WTC11 (cell line): ENCODE measurements around the gene RASAL2.

Experiments
- AFF4 ChIP-seq: sonication (generic); formaldehyde crosslinking; IDR thresholded peaks from 2 replicates; pipeline ENCODE4 v1.8.1; 2023; ENCODE audit warnings: mild to moderate bottlenecking, missing genetic modification reagents, borderline replicate concordance
- ATF6 ChIP-seq: sonication (generic); formaldehyde crosslinking; IDR thresholded peaks from 2 replicates; pipeline ENCODE4 v1.8.1; 2023; ENCODE audit warnings: mild to moderate bottlenecking, missing genetic modification reagents
- CBFB ChIP-seq: sonication (generic); formaldehyde crosslinking; IDR thresholded peaks from 2 replicates; pipeline ENCODE4 v1.8.1; 2022; ENCODE audit warnings: mild to moderate bottlenecking, low read depth, missing genetic modification reagents
- CDX4 ChIP-seq: fragments of 250-450 bp; sonication (Bioruptor Pico); IDR thresholded peaks from 2 replicates; pipeline ENCODE4 v1.9.0; 2021; ENCODE audit warnings: moderate library complexity, mild to moderate bottlenecking, inconsistent platforms, borderline replicate concordance
- CTCF ChIP-seq: fragments of 200-600 bp; IDR thresholded peaks from 2 replicates; pipeline ENCODE4 v1.8.0; 2022; ENCODE audit warnings: antibody characterized with exemption
- FOXK1 ChIP-seq: sonication (generic); formaldehyde crosslinking; IDR thresholded peaks from 2 replicates; pipeline ENCODE4 v1.8.0; 2022; ENCODE audit warnings: mild to moderate bottlenecking, moderate library complexity, missing genetic modification reagents
- NFYB ChIP-seq: sonication (generic); formaldehyde crosslinking; conservative IDR thresholded peaks from 2 replicates; pipeline ENCODE4 v1.8.0; 2022; ENCODE audit warnings: low read depth, missing genetic modification reagents
- RORB ChIP-seq: fragments of 250-450 bp; sonication (Bioruptor Pico); IDR thresholded peaks from 2 replicates; pipeline ENCODE4 v1.9.0; 2021; ENCODE audit warnings: mild to moderate bottlenecking
- TCF7 ChIP-seq: sonication (generic); formaldehyde crosslinking; IDR thresholded peaks from 2 replicates; pipeline ENCODE4 v1.8.0; 2022; ENCODE audit warnings: mild to moderate bottlenecking, low read depth, missing genetic modification reagents, moderate library complexity
- TEAD1 ChIP-seq: sonication (generic); formaldehyde crosslinking; IDR thresholded peaks from 2 replicates; pipeline ENCODE4 v1.8.0; 2022; ENCODE audit warnings: mild to moderate bottlenecking, missing genetic modification reagents
- ZNF512 ChIP-seq: sonication (generic); formaldehyde crosslinking; IDR thresholded peaks from 2 replicates; pipeline ENCODE4 v1.8.1; 2022; ENCODE audit warnings: missing genetic modification reagents, borderline replicate concordance

GRCh38 chr1:178165196-178165595, 71.3 kb downstream of the RASAL2 start:
- TF ChIP-seq CTCF = no peak
- TF ChIP-seq ZNF512 = no peak
- TF ChIP-seq FOXK1 = no peak
- TF ChIP-seq AFF4 (CRISPR knock-in tag) = no peak
- TF ChIP-seq RORB (CRISPR knock-in tag) = no peak
- no peak for TF ChIP-seq TEAD1 (CRISPR knock-in tag)
- no peak for TF ChIP-seq NFYB (CRISPR knock-in tag)
- TF ChIP-seq CDX4 (CRISPR knock-in tag) = no peak
- no peak for TF ChIP-seq CBFB (CRISPR knock-in tag)
- no peak for TF ChIP-seq ATF6
- TF ChIP-seq TCF7 (CRISPR knock-in tag) = no peak
